Measurements from ENCODE around the gene PROSER1.

- TF ChIP-seq CTCF (IDR thresholded peaks at IDR 0.05) (peak in 1 of 3 experiments; percentile 32), POLR2A (IDR thresholded peaks at IDR 0.05) (no peak)
Measured at GRCh38 chr13:39051157-39051556, 13.3 kb upstream of the PROSER1 start.

All from testis (tissue), 2 donors.